AG09309 (cell line): ENCODE results near the gene SEPTIN6.

ENCODE experiments used
- DNase-seq: peaks from one replicate; pipeline ENCODE4 v3.0.0-alpha.2; 2010; ENCODE audit warnings: low read depth
- H3K4me3 ChIP-seq: 2 replicates; pipeline ENCODE4 v1.5.1; 2011; ENCODE audit warnings: mild to moderate bottlenecking, low read depth, low read length, moderate library complexity; ENCODE audit not compliant: control insufficient read depth
- TF ChIP-seq, protein P1 (sequence below): IDR thresholded peaks from 2 replicates; pipeline ENCODE4 v1.5.1; 2011; ENCODE audit warnings: mild to moderate bottlenecking, low read depth, low read length, inconsistent platforms; ENCODE audit not compliant: insufficient read depth, control insufficient read depth; ENCODE audit errors: missing control alignments

The SEPTIN6 gene

DNA sequence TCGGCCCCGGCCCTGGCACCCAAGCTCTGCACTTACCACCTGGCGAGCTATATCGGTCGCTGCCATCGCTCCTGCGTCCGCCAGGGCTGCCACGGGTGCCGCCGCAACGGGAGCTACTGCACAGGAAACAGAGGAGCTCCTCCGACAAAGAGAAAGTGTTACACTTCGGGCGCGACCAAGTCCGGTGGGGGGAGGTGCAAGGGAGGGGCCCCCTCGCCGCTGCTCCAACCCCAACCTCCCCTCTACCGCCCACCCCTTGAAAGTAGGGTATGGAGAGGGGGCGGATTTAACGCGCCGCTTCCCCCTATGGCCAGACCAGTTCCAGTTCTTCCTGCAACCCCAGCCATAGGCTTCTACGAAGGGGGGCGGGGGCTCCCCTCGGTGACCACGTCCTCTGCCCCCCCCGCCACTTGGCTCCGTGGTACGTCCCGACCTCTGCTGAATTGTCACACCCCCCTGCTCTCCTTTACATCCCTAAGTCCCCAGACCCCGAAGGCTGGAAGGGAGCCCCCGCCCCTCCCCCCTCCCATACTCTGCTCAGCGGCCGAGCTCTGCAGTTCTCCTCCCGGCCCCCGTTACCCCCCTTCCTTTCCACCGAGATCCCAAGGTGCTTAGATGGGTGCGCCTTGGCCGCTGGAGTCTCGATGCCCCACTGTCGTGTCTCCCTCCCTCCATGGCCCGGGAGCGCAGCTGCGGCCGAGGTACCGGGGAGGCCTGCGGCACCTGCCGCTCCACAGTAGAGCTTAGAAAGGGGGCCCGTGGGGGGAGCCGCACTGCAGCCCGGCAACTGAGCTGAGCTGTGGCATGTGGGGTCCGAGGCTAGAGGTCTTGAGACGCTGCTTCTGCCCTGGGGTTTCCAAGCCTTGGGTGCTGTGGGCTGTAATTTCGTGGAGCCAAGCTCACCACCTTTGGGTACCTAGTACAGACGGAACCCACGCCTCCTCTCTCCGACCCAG lies at the start of gene SEPTIN6:
TSS of gene SEPTIN6 (minus strand) at position 129 of the 956 bp plus-strand sequence. CDS start at position 66, 63 bp downstream.
- peak within 1 kb of the TSS; percentile 68 for H3K4me3 ChIP-seq
- DNase-seq: no peak
- TF ChIP-seq, protein P1, sequence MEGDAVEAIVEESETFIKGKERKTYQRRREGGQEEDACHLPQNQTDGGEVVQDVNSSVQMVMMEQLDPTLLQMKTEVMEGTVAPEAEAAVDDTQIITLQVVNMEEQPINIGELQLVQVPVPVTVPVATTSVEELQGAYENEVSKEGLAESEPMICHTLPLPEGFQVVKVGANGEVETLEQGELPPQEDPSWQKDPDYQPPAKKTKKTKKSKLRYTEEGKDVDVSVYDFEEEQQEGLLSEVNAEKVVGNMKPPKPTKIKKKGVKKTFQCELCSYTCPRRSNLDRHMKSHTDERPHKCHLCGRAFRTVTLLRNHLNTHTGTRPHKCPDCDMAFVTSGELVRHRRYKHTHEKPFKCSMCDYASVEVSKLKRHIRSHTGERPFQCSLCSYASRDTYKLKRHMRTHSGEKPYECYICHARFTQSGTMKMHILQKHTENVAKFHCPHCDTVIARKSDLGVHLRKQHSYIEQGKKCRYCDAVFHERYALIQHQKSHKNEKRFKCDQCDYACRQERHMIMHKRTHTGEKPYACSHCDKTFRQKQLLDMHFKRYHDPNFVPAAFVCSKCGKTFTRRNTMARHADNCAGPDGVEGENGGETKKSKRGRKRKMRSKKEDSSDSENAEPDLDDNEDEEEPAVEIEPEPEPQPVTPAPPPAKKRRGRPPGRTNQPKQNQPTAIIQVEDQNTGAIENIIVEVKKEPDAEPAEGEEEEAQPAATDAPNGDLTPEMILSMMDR: peak; percentile 11

DNA sequence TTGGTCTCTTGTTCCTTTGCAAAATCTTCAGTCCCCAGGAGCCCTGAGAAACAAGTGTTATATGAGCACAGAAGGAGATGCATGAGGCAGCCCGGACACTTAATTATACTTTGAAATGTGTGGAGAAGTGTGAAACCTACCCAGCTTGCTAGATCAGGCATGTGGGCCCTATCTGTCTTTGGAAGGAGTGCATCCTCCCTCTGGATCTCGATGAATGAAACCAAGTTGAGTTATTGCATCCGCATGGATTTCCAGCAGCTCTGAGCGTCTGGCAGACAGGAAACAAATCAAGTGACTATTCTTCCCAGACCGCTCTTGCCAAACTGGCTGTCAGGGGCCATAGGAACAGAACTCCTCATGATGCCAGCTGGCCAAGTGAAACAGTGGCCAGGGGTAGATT lies 45.8 kb upstream of the SEPTIN6 start:
- H3K4me3 ChIP-seq: no peak overlapping the region
- no peak for DNase-seq
- TF ChIP-seq, protein P1: no peak

DNA sequence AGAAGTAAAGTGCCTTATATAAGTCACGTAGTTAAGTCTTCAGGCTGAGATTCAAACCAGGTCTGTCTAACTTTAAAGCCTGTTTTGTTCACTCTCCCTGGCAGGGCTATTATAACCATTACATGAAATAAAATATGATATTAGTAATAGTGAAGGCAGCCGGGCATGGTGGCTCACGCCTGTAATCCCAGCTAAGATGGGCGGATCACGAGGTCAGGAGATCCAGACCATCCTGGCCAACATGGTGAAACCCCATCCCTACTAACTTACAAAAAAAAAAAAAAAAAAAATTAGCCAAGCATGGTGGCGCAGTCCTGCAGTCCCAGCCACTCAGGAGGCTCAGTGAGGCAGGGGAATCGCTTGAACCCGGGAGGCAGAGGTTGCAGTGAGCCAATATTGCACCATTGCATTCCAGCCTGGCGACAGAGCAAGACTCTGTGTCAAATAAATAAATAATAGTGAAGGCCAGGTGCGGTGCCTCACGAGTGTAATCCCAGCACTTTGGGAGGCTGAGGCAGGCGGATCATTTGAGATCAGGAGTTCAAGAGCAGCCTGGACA lies 43.3 kb upstream of the SEPTIN6 start:
- no peak overlapping the region for H3K4me3 ChIP-seq
- TF ChIP-seq, protein P1: no peak
- DNase-seq: no peak

DNA sequence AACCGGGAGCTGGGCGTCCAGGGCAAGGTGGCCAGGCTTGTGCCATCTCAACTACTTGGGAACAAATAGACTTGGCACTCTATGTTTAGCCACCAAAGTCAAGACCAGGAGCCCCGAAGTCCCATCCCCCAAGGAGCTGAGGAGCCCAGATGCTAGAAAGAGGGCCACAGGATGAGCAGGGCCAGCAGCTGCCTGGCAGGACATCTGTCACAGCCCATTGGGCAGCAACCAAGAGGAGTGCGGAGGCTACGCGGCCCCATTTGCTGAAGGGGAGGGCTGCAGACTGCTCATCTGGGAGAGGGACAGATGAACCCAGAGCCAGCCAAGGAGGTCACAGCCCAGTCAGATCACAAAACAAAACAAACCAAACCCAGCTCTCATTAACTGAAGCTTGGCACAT lies 42.5 kb upstream of the SEPTIN6 start:
- TF ChIP-seq, protein P1: no peak
- no peak overlapping the region for H3K4me3 ChIP-seq
- DNase-seq: no peak

DNA sequence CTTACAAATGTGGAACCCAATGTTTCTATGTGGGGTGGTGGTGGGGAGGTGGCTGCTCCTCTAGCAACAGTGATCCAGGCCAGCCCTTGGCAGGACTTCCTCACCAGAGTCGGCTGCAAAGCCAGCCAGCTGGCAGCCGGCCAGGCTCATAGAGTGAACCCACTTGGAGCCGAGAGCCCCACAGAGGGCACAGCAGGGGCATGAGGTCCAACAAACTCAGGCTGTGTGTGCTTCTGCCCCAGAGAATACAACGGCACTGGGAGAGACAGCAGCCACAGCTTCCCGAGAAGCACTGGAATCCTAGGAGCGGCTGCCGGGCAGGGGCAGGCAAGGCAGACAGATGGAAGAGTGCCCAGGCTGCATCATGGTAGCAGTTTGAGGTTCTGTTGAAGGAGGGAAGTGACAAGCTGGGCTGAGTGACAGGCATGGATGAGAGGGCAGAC lies 42.0 kb upstream of the SEPTIN6 start:
- TF ChIP-seq, protein P1: no peak
- no peak for DNase-seq

DNA sequence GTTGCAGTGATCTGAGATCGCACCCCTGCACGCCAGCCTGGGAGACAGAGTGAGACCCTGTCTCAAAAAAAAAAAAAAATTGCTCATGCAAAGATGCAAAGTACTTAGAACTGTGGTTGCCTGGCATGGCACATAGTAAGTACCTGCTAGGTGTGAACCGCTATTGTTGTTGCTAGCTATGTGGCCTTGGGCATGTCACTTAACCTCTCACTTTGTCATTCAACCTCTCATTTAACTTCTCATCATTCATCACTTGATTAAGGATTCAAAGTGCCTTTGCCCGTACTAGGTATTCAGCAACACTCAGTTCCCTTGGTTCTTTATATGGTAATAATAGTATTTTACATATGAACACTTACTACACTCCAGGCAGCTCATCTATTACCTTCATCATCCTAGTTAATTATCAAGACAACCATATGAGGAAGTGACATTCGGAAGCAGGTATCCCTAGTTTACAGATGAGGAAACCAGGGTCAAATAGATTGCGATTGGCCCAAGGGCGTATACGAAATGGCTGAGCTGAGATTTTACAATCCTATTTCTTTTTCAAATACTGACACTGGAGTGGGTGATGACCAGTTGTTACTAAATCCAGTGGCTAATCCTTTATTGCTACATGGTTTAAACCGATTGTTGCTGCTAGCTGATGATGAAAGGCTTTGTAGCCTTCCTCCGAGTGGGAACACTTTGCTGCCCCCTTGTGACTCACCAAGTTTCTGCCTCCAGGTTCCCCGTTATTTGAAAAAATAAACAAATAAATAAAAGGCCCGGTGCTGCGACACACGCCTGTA lies 36.6 kb upstream of the SEPTIN6 start:
- TF ChIP-seq, protein P1: peak; percentile 65
- peak; percentile 52 for DNase-seq
- H3K4me3 ChIP-seq: no peak overlapping the region

More for the DNA sequence above, 42.0 kb upstream of the SEPTIN6 start:
- H3K4me3 ChIP-seq: no peak overlapping the region
